GM10248 (cell line): Measurements from ENCODE around the gene TSSK2.

Experiments used
- CTCF ChIA-PET: fragments of 300-600 bp; sonication (Branson Sonifier 250); formaldehyde crosslinking; extraction: SDS; loops from one replicate; lab custom pipeline; 2021; ENCODE audit warnings: antibody characterized with exemption; lab: Yijun Ruan, JAX
- POLR2A ChIA-PET: fragments of 350-650 bp; sonication (Branson Sonifier 250); formaldehyde crosslinking; extraction: SDS; loops from one replicate; lab custom pipeline; 2020; ENCODE audit warnings: antibody characterized with exemption; lab: Yijun Ruan, JAX
- DNase-seq: peaks from one replicate; pipeline ENCODE4 v3.0.0; 2012; ENCODE audit errors: extremely low spot score
- CTCF ChIP-seq: IDR thresholded peaks from 2 replicates; pipeline ENCODE4 v1.5.1; 2012; ENCODE audit warnings: mild to moderate bottlenecking, low read depth; ENCODE audit errors: extremely low read depth, missing control alignments, control extremely low read depth

Gene TSSK2

GRCh38 chr22:19169947-19170318 lies 38.8 kb downstream of the TSSK2 start:
- no peak for DNase-seq
- ChIA-PET CTCF (interaction anchor here (1.2 to 2.9 kb wide), 2 partner anchors 10 to 26 kb away, joined by 4 to 9 read pairs; partner anchors contain the start of gene ESS2), POLR2A (no interaction called here)
- no peak for TF ChIP-seq CTCF

- ChIA-PET POLR2A (interaction anchor here (0.6 kb wide), 1 partner anchor 152 kb away, joined by 5 read pairs; no protein-coding TSS in a partner anchor), CTCF (interaction anchor here (1.1 to 1.8 kb wide), 2 partner anchors 12 to 51 kb away, joined by 3 to 4 read pairs; no protein-coding TSS in a partner anchor)
- DNase-seq = no peak
- no peak for TF ChIP-seq CTCF
Observed at GRCh38 chr22:19172213-19173046, 41.3 kb downstream of the TSSK2 start.

GRCh38 chr22:19173047-19174035 lies 42.2 kb downstream of the TSSK2 start:
- no peak for TF ChIP-seq CTCF
- DNase-seq = no peak
- CTCF ChIA-PET = interaction anchor here (1.0 to 1.8 kb wide), 4 partner anchors 11 to 58 kb away, joined by 3 to 4 read pairs (median 4); no protein-coding TSS in a partner anchor
- POLR2A ChIA-PET = interaction anchor here (0.6 kb wide), 1 partner anchor 152 kb away, joined by 5 read pairs; no protein-coding TSS in a partner anchor

GRCh38 chr22:19174106-19175025 lies 43.3 kb downstream of the TSSK2 start:
- DNase-seq = no peak
- no peak for TF ChIP-seq CTCF
- POLR2A ChIA-PET = interaction anchor here (0.6 kb wide), 1 partner anchor 30 kb away, joined by 3 read pairs; no protein-coding TSS in a partner anchor
- CTCF ChIA-PET = interaction anchor here (1.0 to 1.8 kb wide), 4 partner anchors 10 to 59 kb away, joined by 3 to 6 read pairs (median 4); partner anchors contain the start of gene ESS2

GRCh38 chr22:19175026-19175601 lies 44.0 kb downstream of the TSSK2 start:
- ChIA-PET POLR2A (interaction anchor here (0.6 kb wide), 1 partner anchor 304 kb away, joined by 6 read pairs; the partner anchor contains the start of gene UFD1), CTCF (interaction anchor here (1.3 kb wide), 1 partner anchor 31 kb away, joined by 6 read pairs; the partner anchor contains the start of gene ESS2)
- TF ChIP-seq CTCF = no peak
- DNase-seq = no peak
